Neural progenitor cell (in vitro differentiated cells): Measurements from ENCODE around the gene CRNKL1.

ENCODE experiments used
- CTCF ChIP-seq: fragments of 200-600 bp; sonication (generic); IDR thresholded peaks from 2 replicates; pipeline ENCODE4 v1.5.1; 2017; ENCODE audit warnings: antibody characterized with exemption, mild to moderate bottlenecking
- EZH2 ChIP-seq: fragments of 200-600 bp; sonication (generic); IDR thresholded peaks from 2 replicates; pipeline ENCODE4 v1.6.1; 2017; ENCODE audit warnings: antibody characterized with exemption, mild to moderate bottlenecking, moderate library complexity
- EZH2phosphoT487 ChIP-seq: fragments of 200-600 bp; sonication (generic); IDR thresholded peaks from 2 replicates; pipeline ENCODE4 v1.6.1; 2017; ENCODE audit warnings: antibody characterized with exemption

- TF ChIP-seq CTCF = no peak
- no peak for TF ChIP-seq EZH2
- TF ChIP-seq EZH2phosphoT487 = no peak
These were observed 32.1 kb upstream of the CRNKL1 start for GRCh38 chr20:20084296-20084752.
